Measurements from ENCODE around the gene GLDN.

Gene GLDN

DNA sequence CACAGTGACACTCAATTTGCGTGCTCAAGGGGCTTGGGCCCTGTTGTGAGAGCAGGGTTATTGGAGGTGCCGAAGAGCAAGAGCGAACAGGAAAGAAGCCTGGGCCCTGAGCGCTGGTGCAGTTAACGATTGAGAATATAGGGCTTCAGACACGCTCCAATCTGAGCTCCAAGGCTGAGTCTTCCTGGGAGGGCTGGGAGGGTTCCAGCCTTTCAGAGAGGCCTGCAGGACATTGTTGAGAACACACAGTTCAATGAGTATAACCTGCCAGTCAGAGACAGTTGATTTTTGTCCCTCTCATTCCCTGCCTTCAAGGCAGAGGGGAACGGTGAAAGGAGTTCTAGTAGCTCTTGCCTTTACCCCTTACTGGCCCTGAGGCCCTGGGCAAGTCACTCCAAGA is 47.3 kb downstream of the GLDN start:
- no peak overlapping the region for H3K4me3 ChIP-seq (ENCODE audit: low read depth, low read length)
- DNase-seq (ENCODE audit: low read depth) = no peak
- TF ChIP-seq, protein P1, sequence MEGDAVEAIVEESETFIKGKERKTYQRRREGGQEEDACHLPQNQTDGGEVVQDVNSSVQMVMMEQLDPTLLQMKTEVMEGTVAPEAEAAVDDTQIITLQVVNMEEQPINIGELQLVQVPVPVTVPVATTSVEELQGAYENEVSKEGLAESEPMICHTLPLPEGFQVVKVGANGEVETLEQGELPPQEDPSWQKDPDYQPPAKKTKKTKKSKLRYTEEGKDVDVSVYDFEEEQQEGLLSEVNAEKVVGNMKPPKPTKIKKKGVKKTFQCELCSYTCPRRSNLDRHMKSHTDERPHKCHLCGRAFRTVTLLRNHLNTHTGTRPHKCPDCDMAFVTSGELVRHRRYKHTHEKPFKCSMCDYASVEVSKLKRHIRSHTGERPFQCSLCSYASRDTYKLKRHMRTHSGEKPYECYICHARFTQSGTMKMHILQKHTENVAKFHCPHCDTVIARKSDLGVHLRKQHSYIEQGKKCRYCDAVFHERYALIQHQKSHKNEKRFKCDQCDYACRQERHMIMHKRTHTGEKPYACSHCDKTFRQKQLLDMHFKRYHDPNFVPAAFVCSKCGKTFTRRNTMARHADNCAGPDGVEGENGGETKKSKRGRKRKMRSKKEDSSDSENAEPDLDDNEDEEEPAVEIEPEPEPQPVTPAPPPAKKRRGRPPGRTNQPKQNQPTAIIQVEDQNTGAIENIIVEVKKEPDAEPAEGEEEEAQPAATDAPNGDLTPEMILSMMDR (IDR thresholded peaks at IDR 0.05; ENCODE audit: control insufficient read depth, extremely low read depth, insufficient read depth) = no peak

DNA sequence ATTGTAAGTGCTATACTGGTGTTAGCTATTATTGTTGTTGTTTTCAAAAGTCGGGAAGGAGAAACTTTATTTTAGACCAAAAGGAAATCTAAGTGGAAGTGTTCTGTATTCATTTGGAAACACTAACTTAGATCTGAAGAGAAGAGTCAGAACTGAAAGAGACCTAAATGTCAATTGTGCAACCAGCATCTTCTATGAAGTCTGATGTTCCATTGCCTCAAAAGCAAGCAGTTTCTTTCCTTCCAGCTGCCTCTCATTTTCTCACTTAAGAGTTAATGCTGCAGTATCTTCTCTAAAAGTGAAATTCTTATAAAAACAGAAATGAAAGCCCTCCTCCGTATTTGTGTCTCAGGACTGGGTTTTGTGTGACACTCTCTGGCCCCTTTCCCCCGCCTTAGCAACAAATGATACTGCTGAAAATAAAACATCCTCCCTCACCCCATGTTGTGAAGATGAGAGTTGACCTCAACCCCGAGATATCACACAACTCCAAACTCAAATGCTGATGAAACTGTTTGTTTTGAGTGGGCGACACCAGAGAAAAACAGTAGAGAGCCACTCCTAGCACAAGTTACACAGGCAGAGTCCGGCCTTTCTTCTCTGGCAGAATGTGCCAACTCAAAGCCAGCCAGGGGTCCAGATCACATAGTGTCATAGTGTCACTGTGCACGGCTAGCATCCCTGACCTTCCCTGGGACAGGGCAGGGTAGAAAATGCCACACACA is 48.9 kb downstream of the GLDN start:
- TF ChIP-seq, protein P1 (IDR thresholded peaks at IDR 0.05; ENCODE audit: control insufficient read depth, extremely low read depth, insufficient read depth) = no peak
- no peak for DNase-seq (ENCODE audit: low read depth)
- H3K4me3 ChIP-seq (ENCODE audit: low read depth, low read length) = no peak overlapping the region

DNA sequence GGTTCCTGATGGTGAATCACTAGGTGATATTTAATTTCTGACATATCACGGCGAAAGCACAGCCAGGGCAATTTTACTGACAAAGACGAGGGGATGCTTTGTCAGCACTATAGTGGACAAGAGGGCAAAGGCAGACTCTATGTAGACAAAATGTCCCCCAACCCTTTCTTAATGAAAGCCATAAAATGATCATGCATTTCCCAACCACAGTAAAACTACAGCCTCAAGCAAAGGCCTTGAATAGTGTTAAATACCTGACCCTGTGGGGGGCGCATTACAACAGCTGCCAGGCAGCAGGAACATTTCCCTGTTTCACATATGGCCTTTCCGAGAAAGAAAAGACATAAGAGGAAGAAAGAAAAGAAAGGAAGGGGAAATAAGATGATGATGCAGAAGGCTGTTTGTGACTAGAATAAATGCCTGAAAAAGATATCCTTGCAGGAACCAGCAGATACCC is 49.5 kb downstream of the GLDN start:
- no peak overlapping the region for H3K4me3 ChIP-seq (ENCODE audit: low read depth, low read length)
- TF ChIP-seq, protein P1 (IDR thresholded peaks at IDR 0.05; ENCODE audit: control insufficient read depth, extremely low read depth, insufficient read depth) = no peak
- no peak for DNase-seq (ENCODE audit: low read depth)

DNA sequence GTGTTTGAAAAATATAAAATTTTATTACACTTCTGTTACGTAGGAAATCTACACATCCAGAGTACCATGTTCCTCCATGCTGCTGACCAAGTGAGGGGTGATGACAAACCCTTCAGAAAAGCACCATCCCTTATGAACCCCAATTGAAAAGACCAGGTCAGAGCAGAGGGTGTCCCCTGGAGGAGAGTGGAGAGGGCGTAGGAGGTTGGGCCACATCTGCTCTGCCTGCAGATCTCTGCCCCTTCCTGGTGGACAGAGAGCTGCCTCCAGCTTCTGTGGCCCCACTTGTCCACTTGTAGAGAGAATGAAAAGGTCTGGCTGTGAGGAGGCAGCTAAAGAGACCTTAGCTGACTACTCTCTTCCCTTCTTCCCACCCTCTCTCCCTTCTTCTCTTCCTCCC is 55.5 kb downstream of the GLDN start:
- DNase-seq (ENCODE audit: low read depth) = no peak
- TF ChIP-seq, protein P1 (IDR thresholded peaks at IDR 0.05; ENCODE audit: control insufficient read depth, extremely low read depth, insufficient read depth) = no peak
- H3K4me3 ChIP-seq (ENCODE audit: low read depth, low read length) = no peak overlapping the region

- no peak overlapping the region for H3K4me3 ChIP-seq (ENCODE audit: low read depth, low read length)
- no peak for DNase-seq (ENCODE audit: low read depth)
- TF ChIP-seq, protein P1 (IDR thresholded peaks at IDR 0.05; ENCODE audit: control insufficient read depth, extremely low read depth, insufficient read depth) = no peak
These were observed 57.2 kb downstream of the GLDN start for GRCh38 chr15:51398626-51399025.

GRCh38 chr15:51401051-51401780 is 59.8 kb downstream of the GLDN start:
- DNase-seq (ENCODE audit: low read depth) = no peak
- no peak overlapping the region for H3K4me3 ChIP-seq (ENCODE audit: low read depth, low read length)
- TF ChIP-seq, protein P1 (IDR thresholded peaks at IDR 0.05; ENCODE audit: control insufficient read depth, extremely low read depth, insufficient read depth) = no peak

Measured in LNCaP clone FGC (cell line).